T follicular helper cell (primary cell): Measurements from ENCODE around the gene KCTD17.

Source experiments
- DNase-seq: peaks from one replicate; pipeline ENCODE4 v3.0.0-alpha.2; 2020; ENCODE audit warnings: low read depth

Gene KCTD17

GRCh38 chr22:37043209-37043827, 8.2 kb upstream of the KCTD17 start:
- no peak for DNase-seq

- no peak for DNase-seq
Measured at GRCh38 chr22:37043828-37044538, 7.6 kb upstream of the KCTD17 start.

- no peak for DNase-seq
Measured at GRCh38 chr22:37044634-37045625, 6.6 kb upstream of the KCTD17 start.

GRCh38 chr22:37045958-37046357, 5.6 kb upstream of the KCTD17 start:
- DNase-seq: no peak

- DNase-seq: no peak
Measured at GRCh38 chr22:37046589-37046988, 5.0 kb upstream of the KCTD17 start.

- no peak for DNase-seq
Measured at GRCh38 chr22:37047006-37047405, 4.5 kb upstream of the KCTD17 start.

GRCh38 chr22:37048133-37048532, 3.4 kb upstream of the KCTD17 start:
- no peak for DNase-seq

- no peak for DNase-seq
Measured at GRCh38 chr22:37049224-37049623, 2.3 kb upstream of the KCTD17 start.

GRCh38 chr22:37050913-37051312, 629 bp upstream of the KCTD17 start:
- no peak for DNase-seq

GRCh38 chr22:37052386-37053309, 1.1 kb downstream of the KCTD17 start:
- no peak for DNase-seq

- DNase-seq: no peak
Measured at GRCh38 chr22:37053310-37054055, 1.9 kb downstream of the KCTD17 start.

GRCh38 chr22:37054056-37054395, 2.5 kb downstream of the KCTD17 start:
- DNase-seq: no peak

- no peak for DNase-seq
Measured at GRCh38 chr22:37054600-37055365, 3.2 kb downstream of the KCTD17 start.

GRCh38 chr22:37056246-37056645, 4.7 kb downstream of the KCTD17 start:
- no peak for DNase-seq

- no peak for DNase-seq
Measured at GRCh38 chr22:37057226-37057625, 5.7 kb downstream of the KCTD17 start.

- DNase-seq: no peak
Measured at GRCh38 chr22:37057796-37058510, 6.4 kb downstream of the KCTD17 start.

GRCh38 chr22:37058917-37059701, 7.6 kb downstream of the KCTD17 start:
- DNase-seq: no peak

- DNase-seq: peak; percentile 9
Measured at GRCh38 chr22:37059876-37060449, 8.4 kb downstream of the KCTD17 start.
